Esophagus muscularis mucosa (tissue), 3 donors: ENCODE results near the gene GASK1B.

Experiments used
- CTCF ChIP-seq, 3 experiments: fragments of 200-600 bp in 2 of 3; fragments of 450-650 bp in 1 of 3; sonication (generic) in 2 of 3; IDR thresholded peaks; one replicate each; pipeline ENCODE4 v1.5.1; 2017 to 2019; ENCODE audit warnings: antibody characterized with exemption in 3 of 3, mild to moderate bottlenecking in 2 of 3, moderate library complexity in 1 of 3
- POLR2A ChIP-seq: fragments of 450-650 bp; IDR thresholded peaks from one replicate; pipeline ENCODE4 v1.6.1; 2017; ENCODE audit warnings: antibody characterized with exemption, moderate library complexity, mild to moderate bottlenecking, low read depth

- TF ChIP-seq CTCF (IDR thresholded peaks at IDR 0.05), result no peak
- no peak for TF ChIP-seq POLR2A
These were observed 19.8 kb upstream of the GASK1B start for GRCh38 chr4:158192439-158193158.
